Measurements from ENCODE around the gene TPO.
"Not testable (repeated sequence)": the region's sequence is repeated elsewhere in the genome, so short reads cannot be mapped to it uniquely, and the experiment has no call there.

TPO gene

GRCh38 chr2:1482981-1483380, 69.7 kb downstream of the TPO start:
- no peak for DNase-seq (ENCODE audit: low read depth in 2 of 3, low spot score in 2 of 3)

- no peak for DNase-seq (ENCODE audit: low read depth in 2 of 3, low spot score in 2 of 3)
Observed at GRCh38 chr2:1483551-1483950, 70.3 kb downstream of the TPO start.

GRCh38 chr2:1484131-1484884, 71.0 kb downstream of the TPO start:
- no peak for DNase-seq (ENCODE audit: low read depth in 2 of 3, low spot score in 2 of 3)

GRCh38 chr2:1486670-1487069, 73.4 kb downstream of the TPO start:
- DNase-seq (ENCODE audit: low read depth in 2 of 3, low spot score in 2 of 3), result no peak

GRCh38 chr2:1487758-1488157, 74.5 kb downstream of the TPO start:
- DNase-seq (ENCODE audit: low read depth in 2 of 3, low spot score in 2 of 3), result no peak

- DNase-seq (ENCODE audit: low read depth in 2 of 3, low spot score in 2 of 3), result no peak
Observed at GRCh38 chr2:1488181-1488671, 75.0 kb downstream of the TPO start.

- DNase-seq (ENCODE audit: low read depth in 2 of 3, low spot score in 2 of 3), result no peak
Observed at GRCh38 chr2:1488851-1489250, 75.6 kb downstream of the TPO start.

GRCh38 chr2:1489486-1489885, 76.2 kb downstream of the TPO start:
- no peak for DNase-seq (ENCODE audit: low read depth in 2 of 3, low spot score in 2 of 3)

GRCh38 chr2:1490381-1490780, 77.1 kb downstream of the TPO start:
- not testable (repeated sequence) for DNase-seq (ENCODE audit: low read depth in 2 of 3, low spot score in 2 of 3)

- no peak for DNase-seq (ENCODE audit: low read depth in 2 of 3, low spot score in 2 of 3)
Observed at GRCh38 chr2:1491751-1492150, 78.5 kb downstream of the TPO start.

- DNase-seq (ENCODE audit: low read depth in 2 of 3, low spot score in 2 of 3), result not testable (repeated sequence)
Observed at GRCh38 chr2:1492231-1492630, 79.0 kb downstream of the TPO start.

- DNase-seq (ENCODE audit: low read depth in 2 of 3, low spot score in 2 of 3), result no peak
Observed at GRCh38 chr2:1492711-1493430, 79.6 kb downstream of the TPO start.

- no peak for DNase-seq (ENCODE audit: low read depth in 2 of 3, low spot score in 2 of 3)
Observed at GRCh38 chr2:1493431-1494126, 80.3 kb downstream of the TPO start.

- no peak for DNase-seq (ENCODE audit: low read depth in 2 of 3, low spot score in 2 of 3)
Observed at GRCh38 chr2:1494257-1494656, 81.0 kb downstream of the TPO start.

- no peak for DNase-seq (ENCODE audit: low read depth in 2 of 3, low spot score in 2 of 3)
Observed at GRCh38 chr2:1494906-1495305, 81.6 kb downstream of the TPO start.

- no peak for DNase-seq (ENCODE audit: low read depth in 2 of 3, low spot score in 2 of 3)
Observed at GRCh38 chr2:1495676-1496358, 82.6 kb downstream of the TPO start.

GRCh38 chr2:1496359-1496821, 83.1 kb downstream of the TPO start:
- DNase-seq (ENCODE audit: low read depth in 2 of 3, low spot score in 2 of 3), result no peak

GRCh38 chr2:1497122-1497611, 83.9 kb downstream of the TPO start:
- no peak for DNase-seq (ENCODE audit: low read depth in 2 of 3, low spot score in 2 of 3)

- DNase-seq (ENCODE audit: low read depth in 2 of 3, low spot score in 2 of 3), result no peak
Observed at GRCh38 chr2:1498176-1498575, 84.9 kb downstream of the TPO start.

GRCh38 chr2:1499033-1499795, 86.0 kb downstream of the TPO start:
- DNase-seq (ENCODE audit: low read depth in 2 of 3, low spot score in 2 of 3), result no peak
